ENCODE data around the gene GALNT17.

GRCh38 chr7:71239586-71240268, 107.8 kb downstream of the GALNT17 start:
- TF ChIP-seq POLR2A (IDR thresholded peaks at IDR 0.05) (no peak), CTCF (IDR thresholded peaks at IDR 0.05) (no peak)
